A549 (cell line): ENCODE results near the gene CAMTA1. TPM values are rescaled to one million over a fixed set of nuclear protein-coding genes. Genes with fewer than 3 reads are reported as not detected.

Experiments
- ATAC-seq, 2 experiments: fragments of 200-7000 bp in 1 of 2; fragments of >200 bp in 1 of 2; cut with Nextera tagmentation in 1 of 2; cut with Tn5 transposase in 1 of 2; 3 replicates each; pipeline versions ENCODE4 v1.8.0 to v1.9.1; 2018 to 2020; ENCODE audit warnings: mild to moderate bottlenecking in 1 of 2, moderate library complexity in 1 of 2
- CTCF ChIA-PET: fragments of 300-600 bp; sonication (Branson Sonifier 250); formaldehyde crosslinking; extraction: SDS; loops from one replicate; lab custom pipeline; 2021; ENCODE audit warnings: antibody characterized with exemption, inconsistent platforms; lab: Yijun Ruan, JAX
- POLR2A ChIA-PET: fragments of 350-600 bp; formaldehyde crosslinking; extraction: SDS; loops from one replicate; lab custom pipeline; 2021; ENCODE audit warnings: antibody characterized with exemption, inconsistent platforms; lab: Yijun Ruan, JAX
- DNase-seq, 2 experiments: peaks; one replicate each; pipeline versions ENCODE4 v3.0.0 to v3.0.0-alpha.2; 2011 to 2016; ENCODE audit warnings: low read depth in 1 of 2, low spot score in 1 of 2
- FAIRE-seq: peaks from 2 replicates; lab custom pipeline; 2011; peaks lifted over from hg19 to GRCh38; lab: Jason Lieb, UNC
- H3K27ac ChIP-seq, 2 experiments: fragments of >200 bp; sonication (Bioruptor Twin); formaldehyde crosslinking; 3 replicates each; pipeline ENCODE4 v1.5.1; 2016 to 2017
- H3K4me1 ChIP-seq: fragments of >200 bp; sonication (Bioruptor Twin); formaldehyde crosslinking; 3 replicates; pipeline ENCODE4 v1.6.1; 2016
- H3K4me2 ChIP-seq: fragments of >200 bp; sonication (Bioruptor Twin); formaldehyde crosslinking; 3 replicates; pipeline ENCODE4 v1.6.1; 2016
- H3K4me3 ChIP-seq: fragments of >200 bp; sonication (Bioruptor Twin); formaldehyde crosslinking; 3 replicates; pipeline ENCODE4 v1.5.1; 2016
- H3K9me3 ChIP-seq: fragments of >200 bp; sonication (Bioruptor Twin); formaldehyde crosslinking; 3 replicates; pipeline ENCODE4 v1.6.1; 2016
- CEBPB ChIP-seq, 2 experiments: fragments of >200 bp in 1 of 2; sonication (Bioruptor Twin) in 1 of 2; formaldehyde crosslinking in 1 of 2; IDR thresholded peaks; 2 replicates each; pipeline ENCODE4 v1.6.1; 2012 to 2016
- CHD4 ChIP-seq: fragments of 200-600 bp; sonication (generic); IDR thresholded peaks from 2 replicates; pipeline ENCODE4 v1.6.1; 2016; ENCODE audit warnings: antibody characterized with exemption, mild to moderate bottlenecking, borderline replicate concordance
- EHF ChIP-seq: fragments of 250-450 bp; sonication (Bioruptor Pico); IDR thresholded peaks from 2 replicates; pipeline ENCODE4 v1.5.0; 2020; ENCODE audit warnings: mild to moderate bottlenecking
- EP300 ChIP-seq, 2 experiments: fragments of >200 bp; sonication (Bioruptor Twin); formaldehyde crosslinking; IDR thresholded peaks; 2 replicates in 1 of 2; 3 replicates in 1 of 2; pipeline ENCODE4 v1.6.1; 2016 to 2017
- FOSB ChIP-seq: fragments of 250-450 bp; sonication (Bioruptor Pico); IDR thresholded peaks from 2 replicates; pipeline ENCODE4 v1.5.0; 2020; ENCODE audit warnings: mild to moderate bottlenecking, moderate library complexity
- JUNB ChIP-seq: fragments of >200 bp; sonication (Bioruptor Twin); formaldehyde crosslinking; IDR thresholded peaks from 2 replicates; pipeline ENCODE4 v1.6.1; 2016
- MAFK ChIP-seq: fragments of 450-650 bp; IDR thresholded peaks from 2 replicates; pipeline ENCODE4 v1.6.1; 2014; ENCODE audit not compliant: partially characterized antibody
- MYC ChIP-seq: IDR thresholded peaks from 2 replicates; pipeline ENCODE4 v1.6.1; 2012; ENCODE audit warnings: mild to moderate bottlenecking, inconsistent platforms, low read length, improper control_type of control experiment, borderline replicate concordance
- NR3C1 ChIP-seq: fragments of >200 bp; sonication (Bioruptor Twin); formaldehyde crosslinking; IDR thresholded peaks from 3 replicates; pipeline ENCODE4 v1.6.1; 2017
- PHF8 ChIP-seq: fragments of 200-600 bp; sonication (generic); IDR thresholded peaks from 2 replicates; pipeline ENCODE4 v1.6.1; 2016; ENCODE audit warnings: low read depth, mild to moderate bottlenecking, antibody characterized with exemption, moderate library complexity, borderline replicate concordance
- POLR2A ChIP-seq: IDR thresholded peaks from 2 replicates; pipeline ENCODE4 v1.6.1; 2012; ENCODE audit warnings: mild to moderate bottlenecking, low read length
- POLR2AphosphoS2 ChIP-seq: conservative IDR thresholded peaks from 2 replicates; pipeline ENCODE4 v1.6.1; 2012; ENCODE audit warnings: low read length, improper control_type of control experiment, inconsistent platforms
- RARB ChIP-seq: fragments of 250-450 bp; sonication (Bioruptor Pico); IDR thresholded peaks from 2 replicates; pipeline ENCODE4 v1.8.0; 2021; ENCODE audit warnings: mild to moderate bottlenecking, moderate library complexity
- RCOR1 ChIP-seq: fragments of 150-350 bp; IDR thresholded peaks from 2 replicates; pipeline ENCODE4 v1.6.1; 2014; ENCODE audit warnings: antibody characterized with exemption, low read length, low read depth
- RFX5 ChIP-seq: fragments of 450-650 bp; IDR thresholded peaks from 2 replicates; pipeline ENCODE4 v1.7.1; 2014; ENCODE audit warnings: antibody characterized with exemption, mild to moderate bottlenecking, moderate library complexity
- RNF2 ChIP-seq: fragments of 200-600 bp; sonication (generic); IDR thresholded peaks from 2 replicates; pipeline ENCODE4 v1.6.1; 2016; ENCODE audit warnings: low read depth, mild to moderate bottlenecking, antibody characterized with exemption, moderate library complexity, borderline replicate concordance
- TFCP2L1 ChIP-seq: fragments of 250-450 bp; sonication (Bioruptor Pico); IDR thresholded peaks from 2 replicates; pipeline ENCODE4 v1.5.0; 2021; ENCODE audit warnings: mild to moderate bottlenecking
- WGBS: methylation state at CpG from one replicate; pipeline ENCODE4 v1.1.6; 2017; ENCODE audit errors: missing lambda C conversion rate; 5-methylcytosine and 5-hydroxymethylcytosine counted together
- polyA plus RNA-seq, 4 experiments: library from polyadenylated mRNA; depleted of rRNA in 3 of 4; stranded (reverse); fragments of >200 nt; fragmentation: RNase III in 1 of 4; extraction: RNeasy Plus Mini Kit Qiagen cat#74134 plus additional on column Dnase treatment in 1 of 4; gene quantifications; 2 replicates in 3 of 4; 3 replicates in 1 of 4; pipeline ENCODE4 v1.2.3, GENCODE V29; 2011 to 2017
- TF ChIP-seq, protein P1 (sequence below): fragments of 150-350 bp; IDR thresholded peaks from 2 replicates; pipeline ENCODE4 v1.6.1; 2014; ENCODE audit warnings: low read depth, mild to moderate bottlenecking, low read length
- TF ChIP-seq, protein P2 (sequence below): fragments of 250-450 bp; sonication (Bioruptor Pico); IDR thresholded peaks from 2 replicates; pipeline ENCODE4 v1.5.0; 2021; ENCODE audit warnings: mild to moderate bottlenecking, moderate library complexity, borderline replicate concordance

The CAMTA1 gene
- polyA plus RNA-seq, 2 of the 4 experiments (the other 2 are of a cell fraction) = 58.8 to 75.0 TPM

DNA sequence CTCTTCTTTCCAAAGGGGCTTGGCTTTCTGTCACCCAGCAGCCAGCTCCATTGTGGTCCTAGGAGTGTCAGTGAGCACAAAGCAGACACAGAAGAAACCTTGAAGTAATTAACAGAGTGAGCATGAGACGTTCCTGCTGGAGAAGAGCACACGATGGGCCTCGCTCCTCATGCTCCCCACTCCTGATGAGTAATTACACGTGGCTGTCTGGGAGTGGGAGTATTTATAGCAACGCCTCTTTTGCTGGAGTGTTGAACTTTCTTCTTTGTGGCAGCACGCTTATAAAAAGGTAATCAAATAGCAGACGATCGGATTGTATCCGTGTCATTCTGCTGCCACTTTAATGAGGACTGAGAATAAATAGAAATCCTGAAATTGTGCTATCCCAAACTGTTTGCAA, 185.8 kb downstream of the CAMTA1 start:
- ChIA-PET CTCF (no interaction called here), POLR2A (no interaction called here)
- ATAC-seq (no peak), FAIRE-seq (no peak), DNase-seq (no peak)
- Histone ChIP-seq H3K4me3 (no peak overlapping the region), H3K4me2 (no peak overlapping the region), H3K4me1 (no peaks in the 10 kb centered on the region), H3K27ac (no peak overlapping the region), H3K9me3 (no peaks in the 10 kb centered on the region)
- 75% methylated on average over 9 of the region's 9 CpGs for WGBS
- TF ChIP-seq MYC = no peak
- no peak for TF ChIP-seq RNF2
- no peak for TF ChIP-seq MAFK
- TF ChIP-seq FOSB (CRISPR knock-in tag) = no peak
- no peak for TF ChIP-seq CEBPB (IDR thresholded peaks at IDR 0.05)
- TF ChIP-seq POLR2A = no peak
- no peak for TF ChIP-seq EHF (CRISPR knock-in tag)
- TF ChIP-seq TFCP2L1 (CRISPR knock-in tag) = no peak
- TF ChIP-seq, protein P1, sequence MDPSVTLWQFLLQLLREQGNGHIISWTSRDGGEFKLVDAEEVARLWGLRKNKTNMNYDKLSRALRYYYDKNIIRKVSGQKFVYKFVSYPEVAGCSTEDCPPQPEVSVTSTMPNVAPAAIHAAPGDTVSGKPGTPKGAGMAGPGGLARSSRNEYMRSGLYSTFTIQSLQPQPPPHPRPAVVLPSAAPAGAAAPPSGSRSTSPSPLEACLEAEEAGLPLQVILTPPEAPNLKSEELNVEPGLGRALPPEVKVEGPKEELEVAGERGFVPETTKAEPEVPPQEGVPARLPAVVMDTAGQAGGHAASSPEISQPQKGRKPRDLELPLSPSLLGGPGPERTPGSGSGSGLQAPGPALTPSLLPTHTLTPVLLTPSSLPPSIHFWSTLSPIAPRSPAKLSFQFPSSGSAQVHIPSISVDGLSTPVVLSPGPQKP = no peak
- TF ChIP-seq PHF8 = no peak
- no peak for TF ChIP-seq POLR2AphosphoS2
- no peak for TF ChIP-seq RARB (CRISPR knock-in tag)

DNA sequence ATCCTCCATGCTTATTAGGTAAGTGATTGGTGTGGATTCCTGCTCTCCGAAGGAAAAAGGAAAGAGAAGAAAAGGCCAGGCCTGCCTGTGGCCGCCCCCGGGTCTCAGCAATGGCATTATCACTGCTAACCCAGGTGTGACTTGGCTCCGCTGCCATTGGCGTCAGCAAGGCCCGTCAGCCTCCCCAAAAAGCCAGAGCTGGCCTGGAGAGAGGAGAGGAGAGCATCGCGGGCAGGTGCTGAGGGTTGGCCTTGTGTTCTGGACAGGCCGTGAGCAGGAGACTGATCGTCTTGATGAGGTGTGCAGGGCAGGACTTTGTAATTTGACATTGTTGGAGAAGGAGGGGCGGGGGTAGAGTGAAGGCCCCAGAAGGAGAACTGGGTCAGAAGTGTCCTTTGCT, 186.4 kb downstream of the CAMTA1 start:
- no peaks in the 10 kb centered on the region for H3K4me1 ChIP-seq
- no peak overlapping the region for H3K4me2 ChIP-seq
- ChIA-PET POLR2A (no interaction called here), CTCF (no interaction called here)
- no peak overlapping the region for H3K4me3 ChIP-seq
- FAIRE-seq = no peak
- DNase-seq = no peak
- ATAC-seq = no peak
- 88% methylated on average over 9 of the region's 11 CpGs for WGBS
- no peaks in the 10 kb centered on the region for H3K9me3 ChIP-seq
- no peak for TF ChIP-seq RCOR1
- TF ChIP-seq, all 56 proteins: peak for 0
- H3K27ac ChIP-seq = no peak overlapping the region

DNA sequence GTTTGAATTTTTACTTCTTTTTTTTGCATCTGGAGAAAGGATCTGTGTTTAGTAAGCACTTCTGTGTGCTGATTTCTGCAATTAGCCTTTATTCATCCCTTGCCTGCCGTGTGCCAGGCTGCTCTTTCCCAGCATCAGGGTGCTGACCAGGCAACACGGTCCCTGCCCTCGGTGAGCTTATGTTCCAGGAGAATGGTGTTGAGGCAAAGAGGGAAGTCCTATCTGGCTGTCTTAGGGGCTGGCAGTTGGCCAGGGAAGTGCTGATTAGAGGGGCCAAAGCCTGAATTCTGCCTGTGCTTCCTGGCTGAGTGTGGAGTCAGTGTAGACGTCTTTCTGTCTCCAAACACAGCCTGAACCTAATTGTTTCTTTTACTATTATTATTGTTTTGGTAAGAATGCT, 187.1 kb downstream of the CAMTA1 start:
- no peaks in the 10 kb centered on the region for H3K4me1 ChIP-seq
- POLR2A ChIA-PET = no interaction called here
- H3K4me2 ChIP-seq = no peak overlapping the region
- FAIRE-seq (no peak), DNase-seq (no peak), ATAC-seq (no peak)
- H3K27ac ChIP-seq = no peak overlapping the region
- H3K9me3 ChIP-seq = no peaks in the 10 kb centered on the region
- TF ChIP-seq NR3C1 = no peak
- TF ChIP-seq EP300 (IDR thresholded peaks at IDR 0.05) = no peak
- no peak for TF ChIP-seq JUNB
- no peak for TF ChIP-seq PHF8
- TF ChIP-seq, protein P2, sequence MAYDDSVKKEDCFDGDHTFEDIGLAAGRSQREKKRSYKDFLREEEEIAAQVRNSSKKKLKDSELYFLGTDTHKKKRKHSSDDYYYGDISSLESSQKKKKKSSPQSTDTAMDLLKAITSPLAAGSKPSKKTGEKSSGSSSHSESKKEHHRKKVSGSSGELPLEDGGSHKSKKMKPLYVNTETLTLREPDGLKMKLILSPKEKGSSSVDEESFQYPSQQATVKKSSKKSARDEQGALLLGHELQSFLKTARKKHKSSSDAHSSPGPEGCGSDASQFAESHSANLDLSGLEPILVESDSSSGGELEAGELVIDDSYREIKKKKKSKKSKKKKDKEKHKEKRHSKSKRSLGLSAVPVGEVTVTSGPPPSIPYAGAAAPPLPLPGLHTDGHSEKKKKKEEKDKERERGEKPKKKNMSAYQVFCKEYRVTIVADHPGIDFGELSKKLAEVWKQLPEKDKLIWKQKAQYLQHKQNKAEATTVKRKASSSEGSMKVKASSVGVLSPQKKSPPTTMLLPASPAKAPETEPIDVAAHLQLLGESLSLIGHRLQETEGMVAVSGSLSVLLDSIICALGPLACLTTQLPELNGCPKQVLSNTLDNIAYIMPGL (CRISPR knock-in tag) = no peak
- TF ChIP-seq CHD4 = no peak
- TF ChIP-seq RFX5 = no peak
- CTCF ChIA-PET = no interaction called here
- no peak overlapping the region for H3K4me3 ChIP-seq
- 87% methylated on average over 4 of the region's 4 CpGs for WGBS
